ENCODE measurements around the gene UTP4. TPM values are rescaled to one million over a fixed set of nuclear protein-coding genes. Genes with fewer than 3 reads are reported as not detected.
A peak's percentile ranks its signal among the peaks of the same experiment; 100 is the strongest.

UTP4 gene
- total RNA-seq, 1 donor = 29.3 TPM

- TF ChIP-seq CTCF (IDR thresholded peaks at IDR 0.05; ENCODE audit: insufficient read depth, low read length) = no peak
- peak overlapping the region; percentile 73 for H3K4me3 ChIP-seq (ENCODE audit: low read depth, low read length)
- peak; percentile 39 for DNase-seq (ENCODE audit: low read depth)
These were observed 55.2 kb downstream of the UTP4 start for GRCh38 chr16:69187446-69188235.

- no peak for TF ChIP-seq CTCF (IDR thresholded peaks at IDR 0.05; ENCODE audit: insufficient read depth, low read length)
- peak overlapping the region; percentile 73 for H3K4me3 ChIP-seq (ENCODE audit: low read depth, low read length)
- peak; percentile 43 for DNase-seq (ENCODE audit: low read depth)
These were observed 55.7 kb downstream of the UTP4 start for GRCh38 chr16:69188236-69188549.

GRCh38 chr16:69188716-69189115 lies 56.3 kb downstream of the UTP4 start:
- peak overlapping the region; percentile 73 for H3K4me3 ChIP-seq (ENCODE audit: low read depth, low read length)
- peak; percentile 60 for DNase-seq (ENCODE audit: low read depth)
- TF ChIP-seq CTCF (IDR thresholded peaks at IDR 0.05; ENCODE audit: insufficient read depth, low read length) = no peak

- H3K4me3 ChIP-seq (ENCODE audit: low read depth, low read length) = no peak overlapping the region
- no peak for DNase-seq (ENCODE audit: low read depth)
- no peak for TF ChIP-seq CTCF (IDR thresholded peaks at IDR 0.05; ENCODE audit: insufficient read depth, low read length)
These were observed 57.7 kb downstream of the UTP4 start for GRCh38 chr16:69190046-69190588.

- H3K4me3 ChIP-seq (ENCODE audit: low read depth, low read length) = no peak overlapping the region
- no peak for TF ChIP-seq CTCF (IDR thresholded peaks at IDR 0.05; ENCODE audit: insufficient read depth, low read length)
- DNase-seq (ENCODE audit: low read depth) = no peak
These were observed 58.1 kb downstream of the UTP4 start for GRCh38 chr16:69190598-69190997.

GRCh38 chr16:69191136-69191535 lies 58.7 kb downstream of the UTP4 start:
- no peak for DNase-seq (ENCODE audit: low read depth)
- no peak for TF ChIP-seq CTCF (IDR thresholded peaks at IDR 0.05; ENCODE audit: insufficient read depth, low read length)
- no peak overlapping the region for H3K4me3 ChIP-seq (ENCODE audit: low read depth, low read length)
